GM12864 (cell line): ENCODE results near the gene FOXA3.

Source experiments
- DNase-seq: peaks from one replicate; pipeline ENCODE4 v3.0.0-alpha.2; 2011; ENCODE audit warnings: low read depth
- H3K4me3 ChIP-seq: 2 replicates; pipeline ENCODE4 v1.5.1; 2011; ENCODE audit warnings: mild to moderate bottlenecking, low read depth, low read length, control low read depth
- TF ChIP-seq, protein P1 (sequence below): IDR thresholded peaks from 2 replicates; pipeline ENCODE4 v1.5.1; 2011; ENCODE audit warnings: low read depth, mild to moderate bottlenecking, moderate library complexity, low read length, control low read depth, inconsistent platforms; ENCODE audit errors: missing control alignments

Gene FOXA3

DNA sequence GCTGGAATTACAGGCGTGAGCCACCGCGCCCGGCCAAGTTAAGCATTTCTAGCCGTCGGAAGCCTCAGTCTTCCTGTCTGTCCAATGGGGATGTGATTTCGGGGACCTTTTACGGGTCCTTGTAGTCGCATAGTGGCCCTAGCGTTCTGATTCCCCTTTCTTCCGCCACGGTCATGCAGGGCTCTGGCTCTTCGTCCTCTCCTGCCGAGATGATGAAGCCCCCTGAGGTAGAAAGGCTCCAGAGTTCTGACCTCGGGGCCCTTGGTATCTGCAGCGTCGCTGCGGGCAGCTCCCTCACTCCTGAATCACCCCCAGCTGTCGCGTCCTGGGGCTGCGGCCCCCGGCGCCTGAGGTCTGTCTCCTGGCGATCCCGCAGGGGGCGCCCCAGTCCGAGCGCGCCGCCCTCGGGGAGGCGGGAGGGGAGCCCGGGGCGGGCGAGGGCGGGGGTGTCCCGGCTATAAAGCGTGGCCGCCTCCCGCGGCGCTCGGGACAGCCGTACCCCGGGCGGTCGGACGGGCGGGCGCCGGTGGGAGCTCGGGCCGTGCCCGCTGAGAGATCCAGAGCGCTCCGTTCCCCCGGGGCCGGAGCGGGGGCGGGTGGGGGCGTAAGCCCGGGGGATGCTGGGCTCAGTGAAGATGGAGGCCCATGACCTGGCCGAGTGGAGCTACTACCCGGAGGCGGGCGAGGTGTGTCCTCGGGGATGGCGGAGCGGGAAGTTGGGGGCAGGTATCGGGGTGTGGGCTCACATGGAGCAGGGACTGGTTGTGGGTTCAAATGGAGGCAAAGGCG, at the start of gene FOXA3:
FOXA3 (plus strand) TSS at position 487 of the 789 bp plus-strand sequence; CDS start at position 618, 131 bp downstream.
- peak within 1 kb of the TSS; percentile 99 for H3K4me3 ChIP-seq
- no peak for DNase-seq
- TF ChIP-seq, protein P1, sequence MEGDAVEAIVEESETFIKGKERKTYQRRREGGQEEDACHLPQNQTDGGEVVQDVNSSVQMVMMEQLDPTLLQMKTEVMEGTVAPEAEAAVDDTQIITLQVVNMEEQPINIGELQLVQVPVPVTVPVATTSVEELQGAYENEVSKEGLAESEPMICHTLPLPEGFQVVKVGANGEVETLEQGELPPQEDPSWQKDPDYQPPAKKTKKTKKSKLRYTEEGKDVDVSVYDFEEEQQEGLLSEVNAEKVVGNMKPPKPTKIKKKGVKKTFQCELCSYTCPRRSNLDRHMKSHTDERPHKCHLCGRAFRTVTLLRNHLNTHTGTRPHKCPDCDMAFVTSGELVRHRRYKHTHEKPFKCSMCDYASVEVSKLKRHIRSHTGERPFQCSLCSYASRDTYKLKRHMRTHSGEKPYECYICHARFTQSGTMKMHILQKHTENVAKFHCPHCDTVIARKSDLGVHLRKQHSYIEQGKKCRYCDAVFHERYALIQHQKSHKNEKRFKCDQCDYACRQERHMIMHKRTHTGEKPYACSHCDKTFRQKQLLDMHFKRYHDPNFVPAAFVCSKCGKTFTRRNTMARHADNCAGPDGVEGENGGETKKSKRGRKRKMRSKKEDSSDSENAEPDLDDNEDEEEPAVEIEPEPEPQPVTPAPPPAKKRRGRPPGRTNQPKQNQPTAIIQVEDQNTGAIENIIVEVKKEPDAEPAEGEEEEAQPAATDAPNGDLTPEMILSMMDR = peak; percentile 58

DNA sequence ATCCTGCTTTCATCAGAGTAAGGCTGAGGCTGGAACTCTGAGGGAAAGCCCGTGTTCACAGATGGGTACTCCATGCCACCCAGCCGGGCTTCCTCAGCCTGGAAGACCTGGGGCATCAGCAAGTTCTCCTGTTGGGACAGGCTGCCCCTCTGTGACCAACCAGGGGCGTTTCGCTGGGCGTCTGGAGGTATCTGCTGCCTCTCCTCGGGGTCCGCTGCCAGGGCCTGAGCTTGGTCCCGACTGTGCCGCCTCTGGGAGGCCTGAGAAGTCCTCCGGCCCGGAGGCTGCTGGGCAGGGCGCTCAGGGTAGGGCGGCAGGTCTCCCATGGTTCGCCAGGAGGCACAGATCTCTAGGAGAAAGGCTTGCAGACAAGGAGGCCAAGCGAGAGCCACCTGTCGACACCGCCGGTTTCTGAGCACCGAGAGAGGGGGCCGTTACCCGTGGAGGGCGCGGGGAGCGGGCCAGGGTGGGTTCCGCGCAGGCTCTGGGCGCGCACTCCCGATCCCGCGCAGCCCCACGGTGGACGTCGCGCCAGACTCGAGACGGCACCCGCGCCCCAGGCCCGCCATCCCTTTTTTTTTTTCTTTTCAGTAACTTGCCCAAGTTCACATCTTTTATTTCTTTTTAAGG, 49.2 kb upstream of the FOXA3 start, which contains the start of gene RSPH6A:
RSPH6A (minus strand) TSS at position 458 of the 630 bp plus-strand sequence; CDS start at position 326, 132 bp downstream.
- DNase-seq = no peak
- TF ChIP-seq, protein P1 = no peak
- H3K4me3 ChIP-seq = no peak within 1 kb of the TSS

DNA sequence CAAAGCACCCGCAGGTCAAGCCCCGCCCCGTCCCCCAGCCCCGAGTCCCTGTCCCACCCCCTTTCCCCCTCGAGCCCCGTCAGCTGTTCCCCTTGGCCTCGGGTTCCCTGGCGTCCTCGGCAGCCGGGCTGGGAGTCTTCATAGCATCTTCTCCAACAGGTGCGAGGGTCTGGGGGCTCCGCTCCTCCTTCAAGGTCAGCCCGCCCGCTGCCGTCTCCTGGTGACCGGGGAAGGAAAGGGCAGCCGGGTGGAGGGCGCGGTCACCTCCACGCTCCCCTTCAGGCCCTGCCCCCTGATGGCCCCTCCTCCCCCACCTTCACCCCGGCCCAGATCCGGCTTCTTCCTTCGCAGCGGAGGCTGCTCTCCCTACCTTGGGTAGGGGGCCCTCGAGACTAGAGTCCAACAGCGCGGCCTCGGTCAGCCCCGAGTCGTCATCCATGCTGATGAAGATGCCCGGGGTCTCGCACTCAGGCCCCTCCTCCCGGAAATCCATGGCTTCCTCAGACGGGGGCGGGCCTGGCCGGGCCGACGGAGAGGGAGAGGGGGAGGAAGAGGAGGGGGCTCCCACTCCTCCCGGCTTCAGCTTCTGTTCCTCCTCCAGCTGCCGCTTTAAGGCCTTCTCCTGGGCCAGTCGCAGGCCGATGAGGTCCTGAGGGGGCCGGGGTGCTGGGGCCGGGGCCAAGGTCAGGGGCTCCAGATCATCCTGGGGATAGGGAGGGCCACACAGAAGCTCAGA, 48.5 kb upstream of the FOXA3 start:
- TF ChIP-seq, protein P1 = no peak
- no peak overlapping the region for H3K4me3 ChIP-seq
- no peak for DNase-seq

DNA sequence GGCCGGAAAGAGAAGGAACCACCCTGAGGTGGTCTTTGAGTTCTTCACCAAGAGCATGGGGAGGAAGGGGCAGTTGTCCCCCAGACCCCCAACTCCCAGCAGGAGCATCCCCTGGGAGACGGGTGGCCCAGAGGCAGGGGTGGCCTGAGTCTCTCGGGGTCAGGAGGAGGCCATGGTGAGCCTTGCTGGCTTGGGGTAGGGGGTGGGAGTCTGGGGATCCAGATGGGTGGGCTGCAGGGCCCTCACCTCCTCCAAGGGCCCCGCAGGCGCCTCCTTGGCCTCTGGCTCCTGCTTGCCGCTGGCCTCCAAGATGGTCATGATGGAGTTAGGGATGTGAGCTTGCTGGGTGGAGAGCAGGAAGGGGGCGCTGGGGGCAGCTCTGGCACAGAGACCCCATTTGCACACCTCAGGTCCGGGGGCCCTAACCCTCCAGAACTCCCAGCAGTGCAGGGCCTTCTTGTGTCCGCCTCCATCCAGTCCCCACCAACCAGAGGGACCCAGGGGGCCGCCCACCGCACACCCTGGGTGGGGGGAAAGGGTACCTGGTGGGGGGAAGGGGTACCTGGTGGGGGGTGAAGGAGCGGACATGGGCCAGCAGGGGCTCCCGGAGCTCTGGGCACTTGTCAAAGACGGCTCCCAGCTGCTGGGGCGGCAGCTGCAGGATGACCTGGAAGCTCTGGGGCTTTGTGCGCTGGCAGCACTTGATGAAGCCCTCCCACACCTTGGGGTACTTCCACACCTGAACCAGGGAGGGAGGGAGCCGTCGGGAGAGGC, 47.7 kb upstream of the FOXA3 start:
- no peak for DNase-seq
- H3K4me3 ChIP-seq = no peak overlapping the region
- TF ChIP-seq, protein P1 = no peak

DNA sequence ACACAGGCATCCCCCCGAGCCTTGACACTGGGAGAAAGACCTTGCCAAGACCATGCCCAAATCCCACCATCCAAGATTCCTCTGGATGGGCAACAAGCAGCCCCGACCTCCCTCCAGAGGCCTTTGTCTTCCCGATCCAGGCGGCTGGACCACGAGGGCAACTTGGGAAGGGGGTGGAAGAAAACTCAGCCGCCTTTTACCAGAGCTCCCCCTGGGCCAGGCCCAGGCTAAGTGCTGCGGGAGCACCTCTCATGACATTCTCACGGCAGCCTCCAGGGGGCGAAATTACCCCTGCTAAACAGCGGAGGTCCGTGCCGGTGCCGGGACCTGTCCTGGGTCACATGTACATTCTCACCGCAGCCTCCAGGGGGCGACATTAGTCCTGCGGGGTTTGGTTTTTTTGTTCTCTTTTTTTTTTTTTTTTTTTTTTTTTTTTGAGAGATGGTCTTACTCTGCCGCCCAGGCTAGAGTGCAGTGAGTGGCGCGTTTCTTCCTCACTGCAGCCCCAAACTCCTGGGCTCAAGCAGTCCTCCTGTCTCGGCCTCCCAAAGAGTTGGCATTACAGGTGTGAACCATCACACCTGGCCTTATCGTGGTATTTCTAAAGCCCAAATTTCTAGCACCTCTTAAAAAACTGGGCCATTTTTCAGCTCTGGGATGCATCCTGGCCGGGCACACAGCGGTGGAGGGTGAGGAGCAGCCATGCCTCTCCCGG, 47.0 kb upstream of the FOXA3 start:
- H3K4me3 ChIP-seq = no peak overlapping the region
- peak; percentile 83 for DNase-seq
- TF ChIP-seq, protein P1 = peak; percentile 97
